ENCODE measurements around the gene DST.

The DST gene

GRCh38 chr6:56486681-56487080 lies 156.0 kb downstream of the DST start:
- DNase-seq (ENCODE audit: low read depth in 1 of 2, low spot score in 1 of 2), result no peak

- DNase-seq (ENCODE audit: low read depth in 1 of 2, low spot score in 1 of 2), result no peak
Measured at GRCh38 chr6:56484669-56485068, 158.0 kb downstream of the DST start.

- DNase-seq (ENCODE audit: low read depth in 1 of 2, low spot score in 1 of 2), result no peak
Measured at GRCh38 chr6:56483929-56484328, 158.8 kb downstream of the DST start.

- DNase-seq (ENCODE audit: low read depth in 1 of 2, low spot score in 1 of 2), result no peak
Measured at GRCh38 chr6:56482525-56482924, 160.2 kb downstream of the DST start.

GRCh38 chr6:56481957-56482356 lies 160.7 kb downstream of the DST start:
- no peak for DNase-seq (ENCODE audit: low read depth in 1 of 2, low spot score in 1 of 2)

GRCh38 chr6:56480654-56481337 lies 161.9 kb downstream of the DST start:
- DNase-seq (ENCODE audit: low read depth in 1 of 2, low spot score in 1 of 2), result no peak

GRCh38 chr6:56480246-56480645 lies 162.4 kb downstream of the DST start:
- no peak for DNase-seq (ENCODE audit: low read depth in 1 of 2, low spot score in 1 of 2)

GRCh38 chr6:56479381-56479780 lies 163.3 kb downstream of the DST start:
- DNase-seq (ENCODE audit: low read depth in 1 of 2, low spot score in 1 of 2), result no peak

- DNase-seq (ENCODE audit: low read depth in 1 of 2, low spot score in 1 of 2), result no peak
Measured at GRCh38 chr6:56478202-56478601, 164.5 kb downstream of the DST start.

- no peak for DNase-seq (ENCODE audit: low read depth in 1 of 2, low spot score in 1 of 2)
Measured at GRCh38 chr6:56477241-56477640, 165.4 kb downstream of the DST start.

- DNase-seq (ENCODE audit: low read depth in 1 of 2, low spot score in 1 of 2), result no peak
Measured at GRCh38 chr6:56475736-56476457, 166.8 kb downstream of the DST start.

GRCh38 chr6:56474532-56474931 lies 168.2 kb downstream of the DST start:
- no peak for DNase-seq (ENCODE audit: low read depth in 1 of 2, low spot score in 1 of 2)

- no peak for DNase-seq (ENCODE audit: low read depth in 1 of 2, low spot score in 1 of 2)
Measured at GRCh38 chr6:56463443-56463842, 179.2 kb downstream of the DST start.

- no peak for DNase-seq (ENCODE audit: low read depth in 1 of 2, low spot score in 1 of 2)
Measured at GRCh38 chr6:56459030-56459805, 183.5 kb downstream of the DST start.

- DNase-seq (ENCODE audit: low read depth in 1 of 2, low spot score in 1 of 2), result no peak
Measured at GRCh38 chr6:56458324-56458884, 184.3 kb downstream of the DST start.

- DNase-seq (ENCODE audit: low read depth in 1 of 2, low spot score in 1 of 2), result no peak
Measured at GRCh38 chr6:56456785-56457184, 185.9 kb downstream of the DST start.

- DNase-seq (ENCODE audit: low read depth in 1 of 2, low spot score in 1 of 2), result no peak
Measured at GRCh38 chr6:56450882-56451739, 191.6 kb downstream of the DST start.

GRCh38 chr6:56450376-56450775 lies 192.3 kb downstream of the DST start:
- no peak for DNase-seq (ENCODE audit: low read depth in 1 of 2, low spot score in 1 of 2)

GRCh38 chr6:56448046-56448445 lies 194.6 kb downstream of the DST start:
- DNase-seq (ENCODE audit: low read depth in 1 of 2, low spot score in 1 of 2), result no peak

GRCh38 chr6:56445818-56446217 lies 196.9 kb downstream of the DST start:
- no peak for DNase-seq (ENCODE audit: low read depth in 1 of 2, low spot score in 1 of 2)

- no peak for DNase-seq (ENCODE audit: low read depth in 1 of 2, low spot score in 1 of 2)
Measured at GRCh38 chr6:56444855-56445254, 197.8 kb downstream of the DST start.
